H1 (cell line): ENCODE results near the gene SFTPB. TPM values are rescaled to one million over a fixed set of nuclear protein-coding genes. Genes with fewer than 3 reads are reported as not detected.

Source experiments
- CTCF ChIA-PET: fragments of 300-600 bp; sonication (Branson Sonifier 250); formaldehyde crosslinking; loops from one replicate; lab custom pipeline; 2021; ENCODE audit not compliant: partially characterized antibody; lab: Charles Lee
- POLR2A ChIA-PET: fragments of 300-600 bp; sonication (Branson Sonifier 250); formaldehyde crosslinking; loops from one replicate; lab custom pipeline; 2021; ENCODE audit warnings: inconsistent platforms; ENCODE audit not compliant: partially characterized antibody; lab: Charles Lee
- DNase-seq, 2 experiments: peaks; one replicate each; pipeline versions ENCODE4 v3.0.0 to v3.0.0-alpha.2; 2010 to 2022; ENCODE audit warnings: low spot score in 2 of 2, low read depth in 1 of 2, mixed read lengths in 1 of 2
- FAIRE-seq: peaks from 2 replicates; lab custom pipeline; 2011; peaks lifted over from hg19 to GRCh38; lab: Jason Lieb, UNC
- H2AFZ ChIP-seq: 2 replicates; pipeline ENCODE4 v1.8.1; 2012; ENCODE audit warnings: low read length, inconsistent platforms
- H2AK5ac ChIP-seq: 2 replicates; pipeline ENCODE4 v1.6.1; 2013; ENCODE audit warnings: low read depth, low read length
- H2BK120ac ChIP-seq: replicated peaks from 2 replicates; pipeline ENCODE3; 2013; ENCODE audit warnings: low read depth, low read length, inconsistent platforms
- H2BK12ac ChIP-seq: 2 replicates; pipeline ENCODE4 v1.6.1; 2013; ENCODE audit warnings: low read depth, low read length
- H2BK15ac ChIP-seq: 2 replicates; pipeline ENCODE4 v1.6.1; 2013; ENCODE audit warnings: low read length
- H2BK20ac ChIP-seq: 2 replicates; pipeline ENCODE4 v1.6.1; 2013; ENCODE audit warnings: low read length
- H2BK5ac ChIP-seq: 2 replicates; pipeline ENCODE4 v1.6.1; 2013; ENCODE audit warnings: low read depth, low read length
- H3K14ac ChIP-seq: 2 replicates; pipeline ENCODE4 v1.6.1; 2013; ENCODE audit warnings: inconsistent platforms; ENCODE audit not compliant: insufficient read length
- H3K18ac ChIP-seq: 2 replicates; pipeline ENCODE4 v1.6.1; 2013; ENCODE audit warnings: low read length; ENCODE audit errors: extremely low read depth
- H3K23ac ChIP-seq: 2 replicates; pipeline ENCODE4 v1.6.1; 2013; ENCODE audit warnings: inconsistent platforms; ENCODE audit not compliant: insufficient read length
- H3K23me2 ChIP-seq: 2 replicates; pipeline ENCODE4 v1.6.1; 2013; ENCODE audit warnings: low read depth, low read length
- H3K27ac ChIP-seq: 2 replicates; pipeline ENCODE4 v1.6.1; 2011; ENCODE audit warnings: low read depth, low read length, inconsistent platforms
- H3K27me3 ChIP-seq, 4 experiments: replicated peaks in 1 of 4; 1 replicate in 1 of 4; 2 replicates in 3 of 4; pipeline versions ENCODE4 v1.6.1 to v1.8.1; 2011 to 2013; ENCODE audit warnings: low read length in 3 of 4, mild to moderate bottlenecking in 3 of 4, inconsistent platforms in 2 of 4, mixed read lengths in 2 of 4, moderate library complexity in 1 of 4; ENCODE audit not compliant: control insufficient read depth in 3 of 4, insufficient read depth in 3 of 4; ENCODE audit errors: extremely low read depth in 1 of 4
- H3K36me3 ChIP-seq, 4 experiments: 2 replicates each; pipeline versions ENCODE4 v1.6.1 to v1.8.1; 2011 to 2013; ENCODE audit warnings: mild to moderate bottlenecking in 4 of 4, low read length in 3 of 4, moderate library complexity in 2 of 4, control low read depth in 1 of 4, inconsistent platforms in 1 of 4; ENCODE audit not compliant: insufficient read depth in 4 of 4, control insufficient read depth in 2 of 4
- H3K4ac ChIP-seq: replicated peaks from 2 replicates; pipeline ENCODE3; 2013; ENCODE audit warnings: low read length, low read depth, mixed read lengths, inconsistent platforms; ENCODE audit not compliant: insufficient read length
- H3K4me1 ChIP-seq, 4 experiments: replicated peaks in 1 of 4; 1 replicate in 1 of 4; 2 replicates in 3 of 4; pipeline versions ENCODE4 v1.6.1 to v1.8.1; 2011 to 2013; ENCODE audit warnings: low read length in 3 of 4, inconsistent platforms in 2 of 4, mixed read lengths in 1 of 4; ENCODE audit not compliant: insufficient read depth in 4 of 4, control insufficient read depth in 3 of 4
- H3K4me2 ChIP-seq, 2 experiments: 2 replicates each; pipeline versions ENCODE4 v1.6.1 to v1.8.1; 2011 to 2013; ENCODE audit warnings: low read depth in 2 of 2, low read length in 2 of 2, control low read depth in 1 of 2, inconsistent platforms in 1 of 2, mild to moderate bottlenecking in 1 of 2; ENCODE audit not compliant: insufficient read depth in 1 of 2
- H3K4me3 ChIP-seq, 4 experiments: fragments of 200-600, 300-600 bp in 1 of 4; sonication (generic), shearing (Covaris generic), sonication (Bioruptor Twin) in 1 of 4; 2 replicates each; pipeline versions ENCODE4 v1.5.1 to v1.8.1; 2011 to 2016; ENCODE audit warnings: low read length in 4 of 4, low read depth in 3 of 4, control low read depth in 2 of 4, inconsistent platforms in 2 of 4, mild to moderate bottlenecking in 2 of 4, mixed read lengths in 1 of 4, moderate library complexity in 1 of 4; ENCODE audit not compliant: insufficient read depth in 2 of 4; ENCODE audit errors: extremely low read depth in 1 of 4
- H3K56ac ChIP-seq: replicated peaks from 2 replicates; pipeline ENCODE3; 2013; ENCODE audit warnings: low read depth, mild to moderate bottlenecking, mixed read lengths, low read length, inconsistent platforms; ENCODE audit not compliant: insufficient read length
- H3K79me1 ChIP-seq: 2 replicates; pipeline ENCODE4 v1.6.1; 2013; ENCODE audit warnings: low read depth, low read length, control low read depth
- H3K79me2 ChIP-seq, 2 experiments: 2 replicates each; pipeline versions ENCODE4 v1.6.1 to v1.8.1; 2012 to 2013; ENCODE audit warnings: low read length in 2 of 2, mild to moderate bottlenecking in 2 of 2, inconsistent platforms in 1 of 2; ENCODE audit not compliant: insufficient read depth in 2 of 2, control insufficient read depth in 1 of 2
- H3K9ac ChIP-seq, 4 experiments: replicated peaks in 1 of 4; 1 replicate in 1 of 4; 2 replicates in 3 of 4; pipeline versions ENCODE4 v1.6.1 to v1.8.1; 2011 to 2013; ENCODE audit warnings: low read depth in 3 of 4, low read length in 3 of 4, control low read depth in 2 of 4, mild to moderate bottlenecking in 2 of 4, moderate library complexity in 2 of 4, inconsistent platforms in 1 of 4; ENCODE audit errors: extremely low read depth in 1 of 4
- H3K9me3 ChIP-seq, 2 experiments: 2 replicates each; pipeline versions ENCODE4 v1.6.1 to v1.8.1; 2012 to 2013; ENCODE audit warnings: mild to moderate bottlenecking in 2 of 2, moderate library complexity in 2 of 2, control low read depth in 1 of 2, inconsistent platforms in 1 of 2, low read depth in 1 of 2, low read length in 1 of 2, mixed read lengths in 1 of 2; ENCODE audit not compliant: insufficient read depth in 2 of 2
- H4K20me1 ChIP-seq, 2 experiments: replicated peaks in 1 of 2; 2 replicates each; pipeline versions ENCODE3 to v1.8.1; 2011 to 2013; ENCODE audit warnings: inconsistent platforms in 2 of 2, low read length in 2 of 2, mild to moderate bottlenecking in 1 of 2; ENCODE audit not compliant: insufficient read depth in 2 of 2, control insufficient read depth in 1 of 2
- H4K5ac ChIP-seq: 2 replicates; pipeline ENCODE4 v1.6.1; 2013; ENCODE audit warnings: low read length, low read depth, mixed read lengths, inconsistent platforms; ENCODE audit not compliant: insufficient read length
- H4K8ac ChIP-seq: 2 replicates; pipeline ENCODE4 v1.8.0; 2013; ENCODE audit warnings: mild to moderate bottlenecking, moderate library complexity, low read length, inconsistent platforms; ENCODE audit not compliant: insufficient read depth; ENCODE audit errors: extremely low read depth
- H4K91ac ChIP-seq: replicated peaks from 2 replicates; pipeline ENCODE3; 2013; ENCODE audit warnings: low read length, mixed read lengths, inconsistent platforms; ENCODE audit not compliant: insufficient read length
- POLR2AphosphoS5 ChIP-seq: IDR thresholded peaks from 2 replicates; pipeline ENCODE4 v1.6.1; 2011; ENCODE audit warnings: low read depth, low read length
- RNF2 ChIP-seq: fragments of 200-900, 300-1000 bp; sonication (generic); IDR thresholded peaks from 2 replicates; pipeline ENCODE4 v1.7.1; 2016; ENCODE audit warnings: borderline replicate concordance, low read depth, mild to moderate bottlenecking, antibody characterized with exemption, low read length; ENCODE audit not compliant: poor library complexity, severe bottlenecking; ENCODE audit errors: missing control alignments
- RXRA ChIP-seq: IDR thresholded peaks from 2 replicates; pipeline ENCODE4 v1.6.1; 2011; ENCODE audit warnings: low read depth, mild to moderate bottlenecking, low read length, moderate library complexity; ENCODE audit not compliant: insufficient read depth
- TAF7 ChIP-seq: optimal IDR thresholded peaks from 2 replicates; pipeline ENCODE3; 2011; ENCODE audit warnings: low read depth, mild to moderate bottlenecking, inconsistent platforms, low read length, moderate library complexity, borderline replicate concordance
- TEAD4 ChIP-seq: IDR thresholded peaks from 2 replicates; pipeline ENCODE4 v1.6.1; 2012; ENCODE audit warnings: low read depth, low read length, inconsistent platforms, mixed read lengths
- WGBS, 2 experiments: shearing (Covaris generic) in 1 of 2; methylation state at CpG; one replicate each; pipeline versions ENCODE4 v1.1.6 to v1.1.7; 2013 to 2015; ENCODE audit warnings: low lambda C conversion rate in 2 of 2, mixed read lengths in 2 of 2, inconsistent platforms in 1 of 2, low coverage in 1 of 2, missing lambda C conversion rate in 1 of 2; ENCODE audit not compliant: insufficient replicate concordance in 2 of 2, insufficient coverage in 1 of 2, insufficient read length in 1 of 2; ENCODE audit errors: extremely low coverage in 1 of 2, missing lambda C conversion rate in 1 of 2; 5-methylcytosine and 5-hydroxymethylcytosine counted together
- polyA plus RNA-seq, 7 experiments: library from polyadenylated mRNA; depleted of rRNA in 3 of 7; stranded (reverse) in 5 of 7; unstranded in 2 of 7; fragments of >200 nt in 5 of 7; fragments of 200-250 nt in 2 of 7; gene quantifications; 1 replicate in 5 of 7; 2 replicates in 1 of 7; 4 replicates in 1 of 7; pipeline versions ENCODE4 v1.2.1 to v1.2.3, GENCODE V29; 2011 to 2013; ENCODE audit warnings: missing spikeins in 2 of 7, mixed read lengths in 2 of 7
- total RNA-seq: library from RNA; stranded (reverse); fragmentation: NEBNext Ultra II Directional; extraction: Animal tissue kit (Norgen Biotek cat#: 25700); gene quantifications from 2 replicates; pipeline ENCODE4 v1.2.1, GENCODE V29; 2021

SFTPB gene
- total and polyA plus RNA-seq, 2 of the 8 experiments (the other 6 are each of a cell fraction or from before 2014, with no cell fraction given): not detected

DNA sequence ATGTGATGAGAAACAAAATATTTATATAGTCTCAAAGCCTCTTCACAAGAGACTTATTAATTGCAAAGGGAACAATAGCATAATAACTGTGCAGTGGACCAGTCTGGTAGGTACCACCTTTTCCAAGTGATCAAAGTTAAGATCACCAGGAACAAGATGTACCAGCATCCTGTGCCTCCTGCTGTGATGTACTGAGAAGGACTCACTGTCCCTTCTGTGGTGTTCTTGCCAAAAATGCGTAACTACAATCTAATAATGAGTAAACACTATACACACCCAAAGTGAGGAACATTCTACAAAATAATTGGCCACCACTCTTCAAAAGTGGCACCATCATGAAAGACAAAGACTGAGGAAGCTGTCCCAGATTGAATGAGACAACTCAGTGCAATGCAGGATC is 40.6 kb upstream of the SFTPB start:
- no peak overlapping the region for H3K23ac ChIP-seq
- ChIA-PET CTCF (interaction anchor here (1.0 to 7.4 kb wide), 16 partner anchors 9 to 94 kb away, joined by 3 to 61 read pairs (median 6); no protein-coding TSS in a partner anchor), POLR2A (no interaction called here)
- no peak overlapping the region for H2BK20ac ChIP-seq
- no peak overlapping the region for H3K4me3 ChIP-seq
- H3K36me3 ChIP-seq: no peaks in the 10 kb centered on the region
- H3K4ac ChIP-seq: no peak overlapping the region
- no peak overlapping the region for H3K4me2 ChIP-seq
- H2BK5ac ChIP-seq: no peak overlapping the region
- H3K23me2 ChIP-seq: no peaks in the 10 kb centered on the region
- H4K91ac ChIP-seq: no peak overlapping the region
- H3K27ac ChIP-seq: no peak overlapping the region
- FAIRE-seq: no peak
- H4K8ac ChIP-seq: no peak overlapping the region
- H2BK15ac ChIP-seq: no peak overlapping the region
- no peak overlapping the region for H2BK12ac ChIP-seq
- no peaks in the 10 kb centered on the region; a peak in 1 of 7 replicates for H3K27me3 ChIP-seq
- no peak overlapping the region for H3K18ac ChIP-seq
- H3K14ac ChIP-seq: no peak overlapping the region
- no peaks in the 10 kb centered on the region for H3K9me3 ChIP-seq
- 87% methylated on average over 1 of the region's 1 CpG; no CpG with 5 or more reads in 1 of the 2 experiments for WGBS, 2 experiments
- H4K20me1 ChIP-seq: no peaks in the 10 kb centered on the region
- no peak overlapping the region for H3K56ac ChIP-seq
- no peaks in the 10 kb centered on the region for H3K79me1 ChIP-seq
- H3K4me1 ChIP-seq: no peaks in the 10 kb centered on the region; a peak in 1 of 7 replicates
- H2BK120ac ChIP-seq: no peak overlapping the region
- DNase-seq: no peak
- H3K79me2 ChIP-seq: no peaks in the 10 kb centered on the region
- H2AFZ ChIP-seq: no peak overlapping the region
- no peak for TF ChIP-seq TEAD4
- no peak for TF ChIP-seq RXRA
- TF ChIP-seq TAF7: no peak
- TF ChIP-seq POLR2AphosphoS5: no peak
- TF ChIP-seq RNF2: no peak
- no peak overlapping the region for H2AK5ac ChIP-seq
- H4K5ac ChIP-seq: no peak overlapping the region
- no peak overlapping the region for H3K9ac ChIP-seq
